GM23248 (cell line): Measurements from ENCODE around the gene IGFL3. TPM values are rescaled to one million over a fixed set of nuclear protein-coding genes. Genes with fewer than 3 reads are reported as not detected.

Source experiments
- DNase-seq: peaks from one replicate; pipeline ENCODE4 v3.0.0-alpha.2; 2015
- H2AFZ ChIP-seq: fragments of 200-600 bp; sonication (generic); 2 replicates; pipeline ENCODE4 v1.6.1; 2016; ENCODE audit warnings: antibody characterized with exemption
- H3F3A ChIP-seq: fragments of 200-600 bp; sonication (generic); 2 replicates; pipeline ENCODE4 v1.6.1; 2016; ENCODE audit warnings: mild to moderate bottlenecking, antibody characterized with exemption, mixed run types; ENCODE audit not compliant: insufficient read depth
- H3K27ac ChIP-seq: fragments of 200-600 bp; sonication (generic); 2 replicates; pipeline ENCODE4 v1.5.1; 2016; ENCODE audit warnings: mild to moderate bottlenecking
- H3K27me3 ChIP-seq: fragments of 200-600 bp; sonication (generic); replicated peaks from 2 replicates; pipeline ENCODE4 v1.6.1; 2016; ENCODE audit warnings: mild to moderate bottlenecking; ENCODE audit not compliant: insufficient read depth
- H3K36me3 ChIP-seq: fragments of 200-600 bp; sonication (generic); 2 replicates; pipeline ENCODE4 v1.6.1; 2016; ENCODE audit warnings: low read depth, mild to moderate bottlenecking
- H3K4me1 ChIP-seq: fragments of 200-600 bp; sonication (generic); 2 replicates; pipeline ENCODE4 v1.6.1; 2016; ENCODE audit warnings: mild to moderate bottlenecking; ENCODE audit not compliant: insufficient read depth
- H3K4me2 ChIP-seq: fragments of 200-600 bp; sonication (generic); one replicate; pipeline ENCODE4 v1.6.1; 2016; ENCODE audit warnings: mild to moderate bottlenecking; ENCODE audit not compliant: unreplicated experiment
- H3K4me3 ChIP-seq: fragments of 200-600 bp; sonication (generic); 2 replicates; pipeline ENCODE4 v1.5.1; 2016; ENCODE audit warnings: mild to moderate bottlenecking
- H3K79me2 ChIP-seq: fragments of 200-600 bp; sonication (generic); 2 replicates; pipeline ENCODE4 v1.6.1; 2016; ENCODE audit warnings: mild to moderate bottlenecking; ENCODE audit not compliant: insufficient read depth
- H3K9ac ChIP-seq: fragments of 200-600 bp; sonication (generic); 2 replicates; pipeline ENCODE4 v1.6.1; 2016; ENCODE audit warnings: mild to moderate bottlenecking
- H3K9me2 ChIP-seq: fragments of 200-600 bp; sonication (generic); 2 replicates; pipeline ENCODE4 v1.6.1; 2016; ENCODE audit warnings: mixed run types, mild to moderate bottlenecking, moderate library complexity; ENCODE audit not compliant: insufficient read depth
- H3K9me3 ChIP-seq: fragments of 200-600 bp; sonication (generic); one replicate; pipeline ENCODE4 v1.6.1; 2017; ENCODE audit warnings: low read depth
- H4K20me1 ChIP-seq: fragments of 200-600 bp; sonication (generic); 2 replicates; pipeline ENCODE4 v1.6.0; 2016; ENCODE audit not compliant: insufficient read depth
- EZH2 ChIP-seq: fragments of 200-600 bp; sonication (generic); IDR thresholded peaks from 2 replicates; pipeline ENCODE4 v1.6.1; 2018; ENCODE audit warnings: antibody characterized with exemption, mild to moderate bottlenecking; ENCODE audit not compliant: insufficient read depth, poor library complexity, severe bottlenecking
- EZH2phosphoT487 ChIP-seq: fragments of 200-600 bp; sonication (generic); IDR thresholded peaks from 2 replicates; pipeline ENCODE4 v1.6.1; 2018; ENCODE audit warnings: antibody characterized with exemption, moderate library complexity, mild to moderate bottlenecking, low read depth; ENCODE audit not compliant: insufficient read depth
- WGBS, 2 experiments: methylation state at CpG; one replicate each; pipeline ENCODE4 v1.1.6; 2015 to 2017; ENCODE audit warnings: low lambda C conversion rate in 2 of 2, low coverage in 1 of 2; ENCODE audit errors: missing lambda C conversion rate in 2 of 2; 5-methylcytosine and 5-hydroxymethylcytosine counted together
- in situ Hi-C: fragments of 300-500 bp; cut with MboI; formaldehyde crosslinking; loops from 2 replicates; pipeline ENCODE4 v1.15.0; 2020
- polyA plus RNA-seq: library from polyadenylated mRNA; unstranded; fragments of >200 nt; fragmentation: Nextera tagmentation; extraction: Ambion mirVana; gene quantifications from 2 replicates; pipeline ENCODE4 v1.2.1, GENCODE V29; 2016
- total RNA-seq: library from RNA; depleted of rRNA; stranded (reverse); fragments of >200 nt; shearing (Covaris generic); gene quantifications from 2 replicates; pipeline ENCODE4 v1.2.3, GENCODE V29; 2014

Gene IGFL3
- total and polyA plus RNA-seq, 2 experiments from 2014 or later = not detected

- no peaks in the 10 kb centered on the region for H3K36me3 ChIP-seq
- no peak for DNase-seq
- no peak overlapping the region for H3K27ac ChIP-seq
- peaks cover 54% of the 10 kb centered on the region for H3K27me3 ChIP-seq
- TF ChIP-seq EZH2phosphoT487 = no peak
- no peak for TF ChIP-seq EZH2
- no peak overlapping the region for H3K4me2 ChIP-seq
- H3K9ac ChIP-seq = no peak overlapping the region
- no peak overlapping the region for H3K4me3 ChIP-seq
- peaks cover 9% of the 10 kb centered on the region; the same call in 1 of the 2 replicates for H3K4me1 ChIP-seq
- 9 to 13% methylated on average over 1 of the region's 1 CpG for WGBS, 2 experiments
- in situ Hi-C loops = no loop called here
- no peaks in the 10 kb centered on the region for H3K9me2 ChIP-seq
- H3K79me2 ChIP-seq = no peaks in the 10 kb centered on the region
- peaks cover 21% of the 10 kb centered on the region for H3F3A ChIP-seq
- H3K9me3 ChIP-seq = peaks cover 11% of the 10 kb centered on the region
- H4K20me1 ChIP-seq = no peaks in the 10 kb centered on the region
- H2AFZ ChIP-seq = no peak overlapping the region
Observed at GRCh38 chr19:46085888-46086287, 38.6 kb downstream of the IGFL3 start.

GRCh38 chr19:46082728-46083050, 41.8 kb downstream of the IGFL3 start:
- H3K9ac ChIP-seq = no peak overlapping the region
- H3K4me3 ChIP-seq = no peak overlapping the region
- H4K20me1 ChIP-seq = no peaks in the 10 kb centered on the region
- no peak overlapping the region for H3K27ac ChIP-seq
- in situ Hi-C loops = loop anchor here (5.0 kb wide), 2 partner anchors 105 to 185 kb away; no protein-coding TSS in a partner anchor
- H3K79me2 ChIP-seq = no peaks in the 10 kb centered on the region
- H3K9me2 ChIP-seq = no peaks in the 10 kb centered on the region
- H3F3A ChIP-seq = peaks cover 34% of the 10 kb centered on the region
- H3K36me3 ChIP-seq = no peaks in the 10 kb centered on the region
- no peak for TF ChIP-seq EZH2phosphoT487
- TF ChIP-seq EZH2 = no peak
- no peak overlapping the region for H2AFZ ChIP-seq
- DNase-seq = peak; percentile 79
- peaks cover 21% of the 10 kb centered on the region for H3K4me1 ChIP-seq
- peak overlapping the region; percentile 14 for H3K4me2 ChIP-seq
- H3K27me3 ChIP-seq = peaks cover 34% of the 10 kb centered on the region
- peaks cover 11% of the 10 kb centered on the region for H3K9me3 ChIP-seq
- 22 to 33% methylated on average over 2 of the region's 2 CpGs for WGBS, 2 experiments

- in situ Hi-C loops = loop anchor here (5.0 kb wide), 2 partner anchors 105 to 185 kb away; no protein-coding TSS in a partner anchor
- H3K9me3 ChIP-seq = peaks cover 11% of the 10 kb centered on the region
- peaks cover 37% of the 10 kb centered on the region for H3K27me3 ChIP-seq
- no peaks in the 10 kb centered on the region for H3K36me3 ChIP-seq
- no peak overlapping the region for H3K4me3 ChIP-seq
- TF ChIP-seq EZH2 (no peak), EZH2phosphoT487 (no peak)
- no peak overlapping the region for H2AFZ ChIP-seq
- H3K9me2 ChIP-seq = no peaks in the 10 kb centered on the region
- no peaks in the 10 kb centered on the region for H3K79me2 ChIP-seq
- 51 to 67% methylated on average over 4 of the region's 4 CpGs for WGBS, 2 experiments
- H4K20me1 ChIP-seq = no peaks in the 10 kb centered on the region
- H3K27ac ChIP-seq = no peak overlapping the region
- H3K4me1 ChIP-seq = peaks cover 21% of the 10 kb centered on the region
- peak overlapping the region; percentile 14 for H3K4me2 ChIP-seq
- DNase-seq = peak; percentile 79
- H3K9ac ChIP-seq = no peak overlapping the region
- H3F3A ChIP-seq = peaks cover 34% of the 10 kb centered on the region
Observed at GRCh38 chr19:46081928-46082727, 42.4 kb downstream of the IGFL3 start.

- in situ Hi-C loops = loop anchor here (5.0 kb wide), 2 partner anchors 107 to 187 kb away; no protein-coding TSS in a partner anchor
- H3K79me2 ChIP-seq = no peaks in the 10 kb centered on the region
- no peak overlapping the region for H2AFZ ChIP-seq
- H3K4me3 ChIP-seq = no peak overlapping the region
- TF ChIP-seq EZH2 (no peak), EZH2phosphoT487 (peak; percentile 98)
- no peaks in the 10 kb centered on the region for H4K20me1 ChIP-seq
- no peak overlapping the region for H3K9ac ChIP-seq
- DNase-seq = peak; percentile 87
- H3K4me1 ChIP-seq = peaks cover 21% of the 10 kb centered on the region
- H3K36me3 ChIP-seq = no peaks in the 10 kb centered on the region
- H3F3A ChIP-seq = peaks cover 34% of the 10 kb centered on the region
- H3K27me3 ChIP-seq = peaks cover 43% of the 10 kb centered on the region
- H3K9me3 ChIP-seq = peaks cover 2% of the 10 kb centered on the region
- 6 to 10% methylated on average over 3 of the region's 3 CpGs for WGBS, 2 experiments
- no peak overlapping the region for H3K27ac ChIP-seq
- no peaks in the 10 kb centered on the region for H3K9me2 ChIP-seq
- no peak overlapping the region for H3K4me2 ChIP-seq
Observed at GRCh38 chr19:46080561-46080960, 43.9 kb downstream of the IGFL3 start.
